ENCODE results near the gene ZFC3H1. TPM values are rescaled to one million over a fixed set of nuclear protein-coding genes. Genes with fewer than 3 reads are reported as not detected.

ZFC3H1 gene
- total RNA-seq, 2 donors from 2014 or later: 40.5 to 46.0 TPM

DNA sequence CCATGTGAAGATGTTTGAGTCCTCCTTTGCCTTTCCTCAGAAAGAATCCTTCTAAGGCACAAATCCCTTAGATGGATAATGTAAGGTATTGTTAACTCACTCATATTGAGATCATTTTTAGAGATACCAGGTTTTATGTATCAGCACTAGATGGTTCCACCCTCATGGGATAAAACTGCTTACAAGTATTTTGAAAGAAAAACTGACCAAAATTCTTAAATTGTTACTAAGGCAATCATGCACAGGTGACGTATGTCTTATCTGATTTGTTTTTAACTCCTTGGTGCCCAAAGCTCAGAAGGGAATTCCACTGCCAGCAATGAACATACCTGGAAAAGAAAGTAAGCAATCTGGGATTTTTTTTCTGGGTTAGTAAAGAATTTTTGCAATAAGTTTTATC is 78.4 kb downstream of the ZFC3H1 start:
- Histone ChIP-seq H3K27ac (ENCODE audit: low read depth, low read length) (no peak overlapping the region), H3K4me3 (ENCODE audit: low read length) (no peak overlapping the region), H3K4me1 (ENCODE audit: control insufficient read depth, insufficient read depth, low read length) (peaks cover 10% of the 10 kb centered on the region), H3K9ac (ENCODE audit: extremely low read depth, low read length, poor library complexity, severe bottlenecking) (no peak overlapping the region), H3K27me3 (ENCODE audit: control insufficient read depth, insufficient read depth, low read length, poor library complexity, severe bottlenecking) (no peaks in the 10 kb centered on the region), H3K9me3 (ENCODE audit: control insufficient read depth, low read length) (peaks cover 18% of the 10 kb centered on the region), H3K36me3 (ENCODE audit: control insufficient read depth, insufficient read depth, low read length) (peaks cover 65% of the 10 kb centered on the region)
- TF ChIP-seq, protein P1, sequence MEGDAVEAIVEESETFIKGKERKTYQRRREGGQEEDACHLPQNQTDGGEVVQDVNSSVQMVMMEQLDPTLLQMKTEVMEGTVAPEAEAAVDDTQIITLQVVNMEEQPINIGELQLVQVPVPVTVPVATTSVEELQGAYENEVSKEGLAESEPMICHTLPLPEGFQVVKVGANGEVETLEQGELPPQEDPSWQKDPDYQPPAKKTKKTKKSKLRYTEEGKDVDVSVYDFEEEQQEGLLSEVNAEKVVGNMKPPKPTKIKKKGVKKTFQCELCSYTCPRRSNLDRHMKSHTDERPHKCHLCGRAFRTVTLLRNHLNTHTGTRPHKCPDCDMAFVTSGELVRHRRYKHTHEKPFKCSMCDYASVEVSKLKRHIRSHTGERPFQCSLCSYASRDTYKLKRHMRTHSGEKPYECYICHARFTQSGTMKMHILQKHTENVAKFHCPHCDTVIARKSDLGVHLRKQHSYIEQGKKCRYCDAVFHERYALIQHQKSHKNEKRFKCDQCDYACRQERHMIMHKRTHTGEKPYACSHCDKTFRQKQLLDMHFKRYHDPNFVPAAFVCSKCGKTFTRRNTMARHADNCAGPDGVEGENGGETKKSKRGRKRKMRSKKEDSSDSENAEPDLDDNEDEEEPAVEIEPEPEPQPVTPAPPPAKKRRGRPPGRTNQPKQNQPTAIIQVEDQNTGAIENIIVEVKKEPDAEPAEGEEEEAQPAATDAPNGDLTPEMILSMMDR (conservative IDR thresholded peaks at IDR 0.05): no peak
- Mint-ChIP-seq H3K9me3 (no peaks in the 10 kb centered on the region), H3K36me3 (ENCODE audit: low read depth) (peaks cover 44% of the 10 kb centered on the region), H3K27me3 (ENCODE audit: insufficient read depth) (no peaks in the 10 kb centered on the region), H3K4me3 (no peak overlapping the region), H3K27ac (no peak overlapping the region), H3K4me1 (peaks cover 23% of the 10 kb centered on the region)
- no peak for DNase-seq
- 73 to 100% methylated on average over 1 of the region's 1 CpG for WGBS, 2 experiments (ENCODE audit: insufficient coverage in 1 of 2, insufficient read length in 1 of 2)

GRCh38 chr12:71584356-71584755 is 79.3 kb downstream of the ZFC3H1 start:
- Mint-ChIP-seq H3K36me3 (ENCODE audit: low read depth) (peaks cover 49% of the 10 kb centered on the region), H3K27ac (no peak overlapping the region), H3K27me3 (ENCODE audit: insufficient read depth) (no peaks in the 10 kb centered on the region), H3K4me3 (no peak overlapping the region), H3K9me3 (no peaks in the 10 kb centered on the region), H3K4me1 (peaks cover 21% of the 10 kb centered on the region)
- TF ChIP-seq, protein P1 (conservative IDR thresholded peaks at IDR 0.05): no peak
- DNase-seq: no peak
- Histone ChIP-seq H3K9ac (ENCODE audit: extremely low read depth, low read length, poor library complexity, severe bottlenecking) (no peak overlapping the region), H3K4me1 (ENCODE audit: control insufficient read depth, insufficient read depth, low read length) (peaks cover 10% of the 10 kb centered on the region), H3K36me3 (ENCODE audit: control insufficient read depth, insufficient read depth, low read length) (peaks cover 74% of the 10 kb centered on the region), H3K9me3 (ENCODE audit: control insufficient read depth, low read length) (peaks cover 18% of the 10 kb centered on the region), H3K4me3 (ENCODE audit: low read length) (no peak overlapping the region), H3K27ac (ENCODE audit: low read depth, low read length) (no peak overlapping the region), H3K27me3 (ENCODE audit: control insufficient read depth, insufficient read depth, low read length, poor library complexity, severe bottlenecking) (no peaks in the 10 kb centered on the region)
- 91 to 100% methylated on average over 1 to 3 of the region's 3 CpGs for WGBS, 2 experiments (ENCODE audit: insufficient coverage in 1 of 2, insufficient read length in 1 of 2)

DNA sequence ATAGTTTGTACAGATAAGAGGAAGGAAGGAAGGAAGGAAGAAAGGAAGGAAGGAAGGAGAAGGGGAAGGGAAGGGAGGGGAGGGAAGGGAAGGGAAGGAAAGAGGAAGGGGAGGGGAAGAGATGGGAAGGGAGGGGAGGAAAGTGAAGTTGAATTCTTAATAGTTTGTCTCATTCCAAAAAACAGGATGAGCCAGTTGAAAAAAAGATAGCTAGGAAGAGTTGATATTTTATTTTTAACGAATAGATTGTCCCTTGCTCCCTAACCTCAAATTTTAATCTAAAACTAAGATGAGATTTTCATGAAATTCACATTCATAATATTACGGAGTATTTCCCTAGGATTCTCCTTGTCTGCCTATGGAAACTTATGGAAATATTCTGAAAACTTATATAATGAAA is 80.7 kb downstream of the ZFC3H1 start:
- Histone ChIP-seq H3K4me3 (ENCODE audit: low read length) (no peak overlapping the region), H3K36me3 (ENCODE audit: control insufficient read depth, insufficient read depth, low read length) (peaks cover 84% of the 10 kb centered on the region), H3K9ac (ENCODE audit: extremely low read depth, low read length, poor library complexity, severe bottlenecking) (no peak overlapping the region), H3K27me3 (ENCODE audit: control insufficient read depth, insufficient read depth, low read length, poor library complexity, severe bottlenecking) (no peaks in the 10 kb centered on the region), H3K9me3 (ENCODE audit: control insufficient read depth, low read length) (peaks cover 18% of the 10 kb centered on the region), H3K27ac (ENCODE audit: low read depth, low read length) (no peak overlapping the region), H3K4me1 (ENCODE audit: control insufficient read depth, insufficient read depth, low read length) (peaks cover 8% of the 10 kb centered on the region)
- Mint-ChIP-seq H3K36me3 (ENCODE audit: low read depth) (peaks cover 53% of the 10 kb centered on the region), H3K27me3 (ENCODE audit: insufficient read depth) (no peaks in the 10 kb centered on the region), H3K27ac (no peak overlapping the region), H3K9me3 (no peaks in the 10 kb centered on the region), H3K4me1 (peaks cover 25% of the 10 kb centered on the region), H3K4me3 (no peak overlapping the region)
- TF ChIP-seq, protein P1 (conservative IDR thresholded peaks at IDR 0.05): no peak
- 100% methylated on average over 2 of the region's 2 CpGs; no CpG with 5 or more reads in 1 of the 2 experiments for WGBS, 2 experiments (ENCODE audit: insufficient coverage in 1 of 2, insufficient read length in 1 of 2)
- DNase-seq: no peak

All from endodermal cell (in vitro differentiated cells).